ENCODE data around the gene CCL28.
"Not testable (repeated sequence)": the region's sequence is repeated elsewhere in the genome, so short reads cannot be mapped to it uniquely, and the experiment has no call there.

The CCL28 gene

GRCh38 chr5:43412156-43412555 lies at the start of gene CCL28:
Gene CCL28, minus strand, starts transcription at chr5:43412391. Its CDS starts 75 bp downstream, at chr5:43412316.
- DNase-seq: no peak

- no peak for DNase-seq
These were observed 48.9 kb upstream of the CCL28 start for GRCh38 chr5:43461066-43461465.

DNA sequence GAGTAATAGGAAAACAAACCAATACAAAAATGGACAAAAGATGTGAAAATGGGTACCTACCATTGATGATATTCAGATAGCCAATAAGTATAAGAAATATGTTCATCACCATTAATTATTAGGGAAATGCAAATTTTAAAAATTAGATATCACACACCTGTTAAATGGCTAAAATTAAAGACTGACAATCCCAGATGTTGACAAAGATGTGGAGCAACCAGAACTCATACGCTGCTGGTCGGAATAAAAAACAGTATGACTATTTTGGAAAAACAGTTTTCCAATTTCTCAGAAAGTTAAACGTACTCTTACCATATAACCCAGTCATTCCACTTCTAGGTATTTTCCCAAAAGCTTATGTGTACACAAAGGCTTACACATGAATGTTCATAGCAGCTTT lies 44.4 kb upstream of the CCL28 start:
- no peak for DNase-seq

DNA sequence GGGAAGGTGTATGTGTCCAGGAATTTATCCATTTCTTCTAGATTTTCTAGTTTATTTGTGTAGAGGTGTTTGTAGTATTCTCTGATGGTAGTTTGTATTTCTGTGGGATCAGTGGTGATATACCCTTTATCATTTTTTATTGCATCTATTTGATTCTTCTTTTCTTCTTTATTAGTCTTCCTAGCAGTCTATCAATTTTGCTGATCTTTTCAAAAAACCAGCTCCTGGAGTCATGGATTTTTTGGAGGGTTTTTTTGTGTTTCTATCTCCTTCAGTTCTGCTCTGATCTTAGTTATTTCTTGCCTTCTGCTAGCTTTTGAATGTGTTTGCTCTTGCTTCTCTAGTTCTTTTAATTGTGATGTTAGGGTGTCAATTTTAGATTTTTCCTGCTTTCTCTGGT lies 29.4 kb upstream of the CCL28 start:
- DNase-seq: not testable (repeated sequence)

- DNase-seq: no peak
These were observed 25.0 kb upstream of the CCL28 start for GRCh38 chr5:43437062-43437660.

- DNase-seq: no peak
These were observed 21.2 kb upstream of the CCL28 start for GRCh38 chr5:43433382-43433781.

GRCh38 chr5:43432486-43433375 lies 20.5 kb upstream of the CCL28 start:
- DNase-seq: no peak

GRCh38 chr5:43429706-43430105 lies 17.5 kb upstream of the CCL28 start:
- DNase-seq: no peak

- no peak for DNase-seq
These were observed 16.8 kb upstream of the CCL28 start for GRCh38 chr5:43429016-43429415.

DNA sequence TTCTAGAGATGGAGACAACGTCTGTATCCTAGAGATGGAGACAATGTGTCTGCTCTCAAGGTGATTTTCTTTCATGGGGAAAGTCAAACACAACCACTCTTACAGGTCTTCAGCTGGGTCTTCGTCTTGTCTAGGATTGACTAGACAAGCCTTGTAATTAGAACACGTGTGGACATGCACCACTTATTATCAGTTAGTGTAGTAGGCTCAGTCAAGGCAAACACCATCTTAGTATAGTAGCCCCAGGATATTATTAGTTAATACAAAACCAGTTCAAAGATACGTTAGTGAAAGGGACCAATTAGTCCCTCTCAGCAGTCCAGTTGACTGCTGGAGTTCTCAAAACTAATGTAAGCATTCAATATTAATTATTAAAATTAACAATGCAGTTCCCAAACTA lies 15.1 kb upstream of the CCL28 start:
- no peak for DNase-seq

DNA sequence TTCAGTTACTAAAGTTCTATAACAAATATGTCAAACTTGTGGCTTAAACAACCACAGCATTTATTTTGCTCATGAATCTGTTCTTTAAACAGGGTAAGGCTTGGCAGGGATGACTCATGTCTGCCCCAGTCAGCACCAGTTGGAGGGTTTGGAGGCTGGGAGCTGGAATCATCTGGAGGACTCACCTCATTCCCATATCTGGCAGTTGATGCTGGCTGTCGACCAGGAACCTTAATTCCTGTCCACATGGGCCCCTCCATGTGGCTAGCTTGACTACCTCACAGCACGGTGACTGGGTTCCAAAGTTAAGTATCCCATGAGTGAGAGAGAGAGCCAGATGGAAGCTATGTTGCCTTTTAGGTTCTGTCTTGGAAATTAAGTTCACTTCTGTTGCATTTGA lies 13.8 kb upstream of the CCL28 start:
- DNase-seq: no peak

DNA sequence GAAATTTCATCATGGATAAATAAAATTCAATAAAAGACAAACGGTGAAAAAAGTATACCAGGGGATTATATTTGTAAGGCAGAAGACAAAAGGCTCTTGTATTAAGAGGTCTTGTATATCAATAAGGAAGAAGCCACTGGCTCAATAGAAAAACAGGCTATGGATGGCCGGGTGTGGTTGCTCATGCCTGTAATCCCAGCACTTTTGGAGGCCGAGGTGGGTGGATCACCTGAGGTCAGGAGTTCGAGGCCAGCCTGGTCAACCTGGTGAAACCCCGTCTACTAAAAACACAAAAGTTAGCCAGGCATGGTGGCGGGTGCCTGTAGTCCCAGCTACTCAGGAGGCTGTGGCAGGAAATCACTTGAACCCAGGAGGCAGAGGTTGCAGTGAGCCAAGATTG lies 10.9 kb upstream of the CCL28 start:
- DNase-seq: not testable (repeated sequence)

DNA sequence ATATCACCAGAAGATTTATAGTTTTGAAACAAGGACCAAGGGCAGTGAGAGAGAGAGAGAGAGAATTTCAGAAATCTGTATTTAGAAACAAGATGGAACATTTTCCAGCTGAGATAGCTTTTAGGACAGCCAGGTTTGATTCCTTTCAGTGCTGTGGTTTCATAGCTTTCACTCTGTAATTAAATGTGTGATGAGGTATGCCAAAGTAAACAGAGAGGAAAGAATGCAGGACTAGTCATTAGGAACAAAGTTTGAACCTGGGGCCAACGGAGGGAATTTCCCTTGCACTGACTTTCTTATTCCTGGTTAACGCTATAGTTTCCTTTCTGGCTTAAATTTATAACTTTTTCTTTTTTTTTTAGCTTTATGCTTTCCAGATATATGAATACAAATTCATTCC lies 10.0 kb upstream of the CCL28 start:
- no peak for DNase-seq

DNA sequence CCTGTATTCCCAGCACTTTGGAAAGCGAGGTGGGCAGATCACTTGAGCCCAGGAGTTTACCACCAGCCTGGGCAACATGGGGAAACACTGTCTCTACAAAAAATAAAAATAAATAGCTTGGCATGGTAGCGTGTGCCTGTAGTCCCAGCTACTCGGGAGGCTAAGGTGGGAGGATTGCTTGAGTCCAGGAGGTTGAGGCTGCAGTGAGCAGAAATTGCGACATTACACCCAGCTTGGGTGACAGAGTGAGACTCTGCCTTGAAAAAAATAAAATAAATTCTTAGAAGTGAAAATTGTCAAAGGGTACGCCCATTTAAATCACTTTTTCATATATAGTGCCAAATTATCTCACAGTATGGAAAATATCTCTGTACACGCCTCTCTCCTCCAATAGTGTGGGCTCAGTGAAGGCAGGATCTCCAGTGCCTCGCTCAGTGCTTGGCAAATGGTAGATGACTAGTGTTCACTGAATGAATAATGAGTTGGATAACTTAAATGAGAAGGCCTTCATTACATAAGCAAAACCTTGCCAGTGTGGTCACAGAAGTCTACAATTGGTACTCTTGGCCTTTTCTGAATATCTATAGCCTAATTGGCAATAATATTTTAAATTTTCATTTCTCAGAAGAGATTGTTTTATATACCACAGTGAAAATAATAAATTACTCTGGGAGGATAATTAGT lies 9.4 kb upstream of the CCL28 start:
- no peak for DNase-seq

DNA sequence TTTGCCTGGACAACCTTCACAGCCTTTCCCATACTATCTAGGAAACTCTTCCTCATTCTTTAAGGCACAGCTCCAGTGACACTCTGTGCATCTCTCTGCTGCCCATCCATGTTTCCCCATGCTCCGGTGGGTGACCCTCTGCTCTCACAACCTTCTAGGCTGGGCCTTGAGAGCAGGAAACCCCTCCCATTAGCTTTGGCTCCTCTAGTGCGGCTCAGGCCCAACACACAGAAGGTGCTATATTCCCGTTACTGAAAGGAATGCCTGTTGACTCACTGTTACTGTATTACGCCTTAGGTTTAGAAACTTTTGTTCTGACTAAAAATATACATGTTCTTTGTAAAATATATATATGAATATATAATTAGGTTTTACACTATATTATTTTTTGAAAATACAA lies 8.1 kb upstream of the CCL28 start:
- DNase-seq: no peak

DNA sequence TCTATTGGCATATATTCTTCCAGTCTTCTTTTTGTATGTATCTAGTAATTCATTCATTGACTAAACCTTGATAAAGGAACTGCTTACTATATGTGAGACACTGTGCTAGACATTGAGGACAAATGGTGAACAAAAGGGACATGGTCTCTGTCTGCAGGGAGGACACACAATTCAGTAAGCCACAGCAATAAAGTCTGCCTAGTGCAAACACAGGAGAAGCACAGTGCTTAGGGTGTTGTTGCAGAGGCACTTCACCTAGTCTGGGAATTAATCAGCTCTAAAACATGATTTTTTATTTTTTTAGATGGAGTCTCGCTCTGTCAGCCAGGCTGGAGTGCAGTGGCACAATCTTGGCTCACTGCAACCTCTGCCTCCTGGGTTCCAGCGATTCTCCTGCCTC lies 6.4 kb upstream of the CCL28 start:
- DNase-seq: no peak

DNA sequence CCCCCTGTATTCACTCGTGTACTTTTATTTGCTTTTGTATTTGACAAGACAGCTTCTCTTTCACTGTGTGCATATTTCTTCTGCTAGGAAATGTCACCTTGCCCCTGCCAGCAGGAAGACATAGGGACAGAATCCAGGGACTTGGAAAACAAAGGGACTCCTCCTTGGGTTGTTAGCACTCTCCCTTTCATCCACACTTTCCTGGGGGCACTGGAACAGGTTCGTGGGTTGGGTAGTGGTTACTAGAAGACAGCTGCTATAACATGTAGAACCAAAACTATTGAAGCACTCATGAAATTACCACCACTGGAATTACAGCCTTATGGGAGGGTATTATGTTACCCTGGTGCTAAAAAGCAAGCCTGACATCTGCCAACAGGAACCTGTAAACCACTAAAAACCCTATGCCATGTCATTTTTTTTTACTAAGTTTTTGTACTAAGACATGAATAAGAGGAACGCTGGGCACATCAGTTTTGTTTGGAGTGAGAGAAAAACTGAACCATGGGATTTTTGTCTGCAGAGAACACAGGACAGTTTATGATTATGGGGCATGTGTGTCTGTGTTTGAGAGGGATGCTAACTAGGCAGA lies 4.7 kb upstream of the CCL28 start:
- no peak for DNase-seq

DNA sequence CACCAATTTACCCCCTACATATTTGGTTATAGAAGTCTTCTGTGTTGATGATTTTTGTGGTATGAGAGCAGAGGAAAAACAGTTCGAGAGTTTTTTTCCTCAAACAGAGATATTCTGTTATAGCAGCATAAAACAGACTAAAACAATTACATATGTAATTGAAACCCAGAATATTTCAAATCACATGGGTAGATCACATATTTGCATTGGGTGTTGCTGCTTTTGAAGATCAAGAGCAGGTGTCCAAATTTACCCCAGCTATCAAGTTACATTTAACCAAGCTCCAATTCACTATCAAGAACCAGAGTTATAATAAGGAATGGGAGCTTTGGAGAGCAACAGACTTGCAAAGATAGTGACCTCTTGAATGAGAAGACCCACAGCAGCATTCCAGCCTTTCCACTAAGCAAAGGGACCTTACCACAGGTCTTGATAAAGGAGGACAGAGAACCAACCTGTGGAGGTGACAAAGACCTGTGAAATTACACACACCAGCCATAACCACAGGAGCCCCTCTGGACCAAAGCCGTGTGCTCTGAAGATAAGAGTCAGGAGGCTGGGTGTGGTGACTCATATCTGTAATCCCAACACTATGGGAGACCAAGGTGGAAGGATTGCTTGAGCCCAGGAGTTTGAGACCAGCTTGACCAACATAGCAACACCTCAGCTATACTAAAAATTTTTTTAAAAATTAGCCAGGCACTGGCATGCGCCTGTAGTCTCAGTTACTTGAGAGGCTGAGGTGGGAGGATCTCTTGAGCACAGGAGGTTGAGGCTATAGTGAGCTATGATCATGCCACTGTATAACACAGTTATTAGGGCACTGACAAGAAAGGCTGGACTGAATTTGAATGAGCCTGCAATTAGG lies 4.0 kb upstream of the CCL28 start:
- DNase-seq: no peak

DNA sequence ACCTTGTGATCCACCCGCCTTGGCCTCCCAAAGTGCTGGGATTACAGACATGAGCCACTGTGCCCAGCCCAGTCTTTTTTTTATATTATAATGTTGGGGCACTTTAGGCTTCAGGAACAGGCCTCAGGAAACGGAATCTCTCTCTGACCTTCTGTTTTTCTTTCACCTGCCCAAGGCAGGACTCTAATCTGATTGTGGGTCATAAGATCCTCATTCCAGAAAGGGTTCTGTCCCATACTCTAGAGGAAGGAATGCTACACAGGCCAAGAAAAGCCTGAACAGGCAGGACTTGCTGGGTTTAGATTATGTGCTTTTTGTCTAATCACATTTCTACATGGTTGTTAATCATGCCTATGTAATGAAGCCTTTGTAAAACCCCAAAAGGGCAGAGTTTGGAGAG lies 1.8 kb upstream of the CCL28 start:
- DNase-seq: no peak

DNA sequence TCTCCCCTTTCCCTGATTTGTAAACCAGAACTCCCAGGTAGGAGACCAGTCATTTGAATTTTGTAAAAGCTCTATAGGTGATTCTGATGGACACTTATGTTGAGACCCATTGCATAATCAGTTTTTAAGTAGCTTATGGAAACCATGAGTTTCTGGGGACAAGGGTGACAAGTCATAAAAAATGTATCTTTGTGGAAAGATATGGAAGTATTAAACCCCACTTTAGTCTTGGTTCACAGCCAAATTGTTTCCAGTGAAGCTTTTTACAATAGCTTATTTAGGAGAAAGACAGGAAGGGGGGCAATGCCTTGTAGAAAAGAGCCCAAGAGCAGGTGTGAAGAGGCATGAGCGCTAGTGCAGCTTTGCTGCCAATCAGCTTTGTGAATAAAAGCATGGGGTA lies 453 bp upstream of the CCL28 start:
- no peak for DNase-seq

DNA sequence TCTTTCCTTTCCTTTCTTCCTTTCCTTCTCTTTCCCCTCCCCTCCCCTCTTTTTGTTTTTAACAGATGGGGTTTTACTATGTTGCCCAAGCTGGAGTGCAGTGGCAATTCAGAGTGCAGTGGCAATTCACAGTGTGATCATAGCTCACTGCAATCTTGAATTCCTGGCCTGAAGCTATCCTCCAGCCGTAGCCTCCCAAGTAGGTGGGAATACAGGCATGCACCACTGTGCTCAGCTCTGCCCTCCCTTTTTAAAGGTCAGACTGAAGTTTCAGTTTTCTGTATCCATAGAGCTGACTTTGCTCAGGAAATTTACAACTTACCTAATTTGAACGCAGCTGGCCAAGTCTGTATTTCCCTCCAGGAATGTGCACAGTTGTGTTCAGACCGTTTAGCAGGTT lies 696 bp downstream of the CCL28 start:
- DNase-seq: no peak

DNA sequence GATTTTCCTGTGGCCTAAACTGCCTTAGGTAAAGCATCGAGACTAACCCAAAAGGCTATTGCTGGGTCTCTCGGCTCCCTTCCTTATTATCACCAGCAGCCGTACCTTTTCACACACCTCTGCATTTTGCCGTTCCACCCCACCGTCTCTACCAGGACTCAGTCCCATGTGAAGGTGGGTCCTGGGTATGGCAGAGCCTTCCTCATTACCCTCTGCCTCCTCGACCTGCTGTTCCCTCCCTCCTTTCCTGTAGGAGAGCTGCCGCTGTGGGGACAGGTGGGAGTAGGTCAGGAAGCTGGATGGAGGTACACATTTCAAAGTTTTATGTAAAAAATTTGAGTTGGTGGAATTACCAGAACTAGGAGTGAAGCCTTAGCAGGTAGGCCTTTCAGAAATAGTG lies 1.8 kb downstream of the CCL28 start:
- no peak for DNase-seq

DNA sequence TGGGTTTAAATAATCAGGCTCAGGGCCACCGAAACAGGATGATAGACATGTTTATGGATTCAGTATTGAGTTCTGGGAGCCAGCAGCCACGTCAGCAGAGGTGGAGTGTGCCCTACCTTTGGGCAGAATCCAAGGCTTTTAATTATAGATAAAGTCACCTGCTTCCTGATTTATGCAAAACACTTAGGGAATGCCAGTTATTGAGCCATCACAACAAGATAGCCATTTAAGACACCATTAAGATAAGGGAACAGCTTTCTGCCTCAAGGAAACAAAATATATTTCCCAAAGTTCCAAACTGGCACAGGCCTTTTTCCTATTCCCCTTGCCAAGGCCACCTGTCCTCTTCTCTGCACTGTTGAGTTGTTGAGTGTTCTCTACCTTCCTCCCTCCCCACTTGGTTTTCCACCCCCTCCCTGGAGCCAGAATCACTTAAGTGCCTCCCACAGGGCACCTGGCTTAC lies 2.4 kb downstream of the CCL28 start:
- no peak for DNase-seq

Measured in CD4-positive, alpha-beta T cell treated with Interleukin-10 for 1 hour (primary cell).